Activated T-helper 17 cell treated with anti-CD3 and anti-CD28 coated beads, Interleukin-2, amount 50 U/mL, for 72 hours (primary cell): ENCODE data around the gene SKI. TPM values are rescaled to one million over a fixed set of nuclear protein-coding genes. Genes with fewer than 3 reads are reported as not detected.
A peak's percentile ranks its signal among the peaks of the same experiment; 100 is the strongest.

Experiments
- ATAC-seq: fragments of 150-1000 bp; cut with Tn5 transposase; replicated peaks from 2 replicates; pipeline ENCODE4 v1.10.0; 2021; ENCODE audit warnings: mild to moderate bottlenecking, moderate library complexity
- H3K27ac Mint-ChIP-seq: one replicate; pipeline ENCODE4 v1.8.0; 2022; ENCODE audit warnings: mixed read lengths
- H3K27me3 Mint-ChIP-seq: one replicate; pipeline ENCODE4 v1.8.0; 2022; ENCODE audit warnings: mixed read lengths
- H3K36me3 Mint-ChIP-seq: one replicate; pipeline ENCODE4 v1.8.0; 2022; ENCODE audit warnings: low read depth, mild to moderate bottlenecking, mixed read lengths
- H3K4me1 Mint-ChIP-seq: one replicate; pipeline ENCODE4 v1.8.0; 2022; ENCODE audit warnings: mixed read lengths
- H3K4me3 Mint-ChIP-seq: one replicate; pipeline ENCODE4 v1.8.0; 2022; ENCODE audit warnings: mild to moderate bottlenecking, mixed read lengths
- H3K9me3 Mint-ChIP-seq: one replicate; pipeline ENCODE4 v1.8.0; 2022; ENCODE audit warnings: mixed read lengths
- total RNA-seq, 2 donors: library from RNA; stranded (reverse); gene quantifications; one replicate each; pipeline ENCODE4 v1.2.3, GENCODE V29; 2022

SKI gene
- total RNA-seq, 2 donors from 2014 or later, result 39.5 to 52.1 TPM

DNA sequence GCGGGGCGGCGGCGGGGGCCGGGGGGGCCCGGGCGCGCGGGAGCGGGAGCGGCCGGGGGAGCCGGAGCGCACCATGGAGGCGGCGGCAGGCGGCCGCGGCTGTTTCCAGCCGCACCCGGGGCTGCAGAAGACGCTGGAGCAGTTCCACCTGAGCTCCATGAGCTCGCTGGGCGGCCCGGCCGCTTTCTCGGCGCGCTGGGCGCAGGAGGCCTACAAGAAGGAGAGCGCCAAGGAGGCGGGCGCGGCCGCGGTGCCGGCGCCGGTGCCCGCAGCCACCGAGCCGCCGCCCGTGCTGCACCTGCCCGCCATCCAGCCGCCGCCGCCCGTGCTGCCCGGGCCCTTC, 546 bp downstream of the SKI start:
- no peaks in the 10 kb centered on the region for H3K9me3 Mint-ChIP-seq
- ATAC-seq, result no peak

DNA sequence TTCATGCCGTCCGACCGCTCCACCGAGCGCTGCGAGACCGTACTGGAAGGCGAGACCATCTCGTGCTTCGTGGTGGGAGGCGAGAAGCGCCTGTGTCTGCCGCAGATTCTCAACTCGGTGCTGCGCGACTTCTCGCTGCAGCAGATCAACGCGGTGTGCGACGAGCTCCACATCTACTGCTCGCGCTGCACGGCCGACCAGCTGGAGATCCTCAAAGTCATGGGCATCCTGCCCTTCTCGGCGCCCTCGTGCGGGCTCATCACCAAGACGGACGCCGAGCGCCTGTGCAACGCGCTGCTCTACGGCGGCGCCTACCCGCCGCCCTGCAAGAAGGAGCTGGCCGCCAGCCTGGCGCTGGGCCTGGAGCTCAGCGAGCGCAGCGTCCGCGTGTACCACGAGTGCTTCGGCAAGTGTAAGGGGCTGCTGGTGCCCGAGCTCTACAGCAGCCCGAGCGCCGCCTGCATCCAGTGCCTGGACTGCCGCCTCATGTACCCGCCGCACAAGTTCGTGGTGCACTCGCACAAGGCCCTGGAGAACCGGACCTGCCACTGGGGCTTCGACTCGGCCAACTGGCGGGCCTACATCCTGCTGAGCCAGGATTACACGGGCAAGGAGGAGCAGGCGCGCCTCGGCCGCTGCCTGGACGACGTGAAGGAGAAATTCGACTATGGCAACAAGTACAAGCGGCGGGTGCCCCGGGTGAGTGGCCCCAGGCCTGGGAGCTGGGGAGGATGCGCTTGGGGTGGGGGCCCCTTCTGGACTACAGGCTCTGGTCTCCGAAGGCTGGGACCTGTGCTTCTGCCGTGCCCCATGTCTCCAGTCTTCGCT, 1.1 kb downstream of the SKI start:
- no peak for ATAC-seq
- peaks cover 48% of the 10 kb centered on the region for H3K36me3 Mint-ChIP-seq
- H3K4me1 Mint-ChIP-seq, result peaks cover 16% of the 10 kb centered on the region
- peak overlapping the region; percentile 99 for H3K4me3 Mint-ChIP-seq
- H3K27me3 Mint-ChIP-seq, result no peaks in the 10 kb centered on the region
- peak overlapping the region; percentile 97 for H3K27ac Mint-ChIP-seq
- no peaks in the 10 kb centered on the region for H3K9me3 Mint-ChIP-seq

More for the DNA sequence above, 546 bp downstream of the SKI start:
- Mint-ChIP-seq H3K27me3 (no peaks in the 10 kb centered on the region), H3K4me1 (peaks cover 14% of the 10 kb centered on the region), H3K27ac (peak overlapping the region; percentile 97), H3K36me3 (peaks cover 43% of the 10 kb centered on the region), H3K4me3 (peak overlapping the region; percentile 99)

DNA sequence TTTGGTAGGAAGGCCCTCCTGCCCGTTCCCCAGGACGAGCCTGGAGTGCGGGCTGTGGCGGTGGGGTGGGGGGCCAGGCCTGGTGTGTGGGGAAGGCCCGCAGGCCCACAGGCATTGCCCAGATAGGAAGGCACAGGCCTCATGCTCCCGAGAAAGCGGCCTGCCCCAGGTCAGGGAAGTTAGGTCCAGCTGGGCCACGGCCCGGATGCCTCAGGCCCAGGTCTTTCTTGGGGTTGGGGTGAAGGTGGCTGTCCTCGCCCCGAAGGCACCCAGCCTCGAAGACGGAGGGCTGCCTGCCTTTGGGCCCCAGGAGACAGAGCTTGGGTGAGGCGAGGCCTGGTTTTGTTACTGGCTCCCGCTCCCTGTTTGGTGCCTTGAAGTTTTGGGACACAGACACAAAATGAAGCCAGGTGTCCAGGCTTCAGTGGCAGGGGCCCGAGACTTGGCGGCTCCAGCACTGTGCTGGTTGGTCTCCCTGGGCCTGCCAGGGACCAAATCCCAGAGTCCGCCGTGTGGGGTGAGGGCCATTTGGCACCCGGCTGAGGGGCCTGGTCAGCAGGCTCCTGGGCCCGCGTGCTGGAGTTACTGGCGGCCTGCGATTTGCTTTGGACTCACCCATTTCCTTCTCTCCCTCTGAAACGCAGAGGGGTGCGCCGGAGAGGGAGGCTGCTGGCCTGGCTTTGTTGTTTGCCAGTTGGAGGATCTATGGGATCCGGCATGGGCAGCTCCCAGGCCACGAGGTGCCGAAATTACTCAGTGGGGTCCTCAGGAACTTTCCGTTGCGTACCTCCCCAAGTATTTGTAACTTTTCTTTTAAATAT, 2.0 kb downstream of the SKI start:
- peaks cover 20% of the 10 kb centered on the region for H3K4me1 Mint-ChIP-seq

DNA sequence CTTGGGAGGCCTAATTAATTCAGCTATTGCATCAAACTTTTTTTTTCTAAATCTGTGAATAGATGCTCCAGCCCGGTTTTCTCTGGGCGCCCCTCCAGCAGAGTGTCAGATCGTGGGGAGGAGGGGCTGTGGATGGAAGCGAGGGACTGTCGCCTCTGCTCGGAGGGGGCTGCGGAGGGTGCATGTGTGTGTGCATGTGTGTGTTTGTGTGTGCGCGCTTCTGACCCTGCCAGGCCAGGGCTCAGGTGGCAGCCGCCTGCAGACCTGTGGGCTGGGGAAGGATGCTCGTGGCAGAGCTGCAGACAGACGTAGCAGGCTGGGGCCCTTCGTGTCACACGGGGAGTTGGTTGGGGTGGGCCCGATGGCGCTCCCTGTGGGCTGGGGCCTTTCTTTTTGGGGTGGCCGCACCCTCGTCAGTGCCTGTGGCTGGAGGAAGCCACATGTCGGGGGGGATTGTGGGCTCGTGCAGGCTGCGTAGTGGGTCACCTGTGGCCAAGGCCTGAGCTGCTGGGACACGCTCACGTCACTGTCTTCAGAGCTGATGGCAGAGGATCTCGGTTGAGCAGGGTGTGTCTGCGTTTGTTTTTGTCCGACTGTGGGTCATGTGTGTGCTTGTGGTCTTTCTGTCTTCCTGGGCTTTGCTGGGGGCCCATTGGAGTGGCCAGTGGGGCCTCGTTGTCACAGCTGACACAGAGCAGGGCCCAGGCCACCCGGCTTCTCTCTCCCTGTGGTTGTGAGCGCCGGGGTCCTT, 2.8 kb downstream of the SKI start:
- Mint-ChIP-seq H3K4me3 (peak overlapping the region; percentile 99), H3K4me1 (peaks cover 26% of the 10 kb centered on the region), H3K27ac (peak overlapping the region; percentile 97), H3K9me3 (no peaks in the 10 kb centered on the region), H3K27me3 (no peaks in the 10 kb centered on the region), H3K36me3 (peaks cover 57% of the 10 kb centered on the region)
- ATAC-seq, result no peak

More for the DNA sequence above, 2.0 kb downstream of the SKI start:
- ATAC-seq, result no peak
- Mint-ChIP-seq H3K27ac (peak overlapping the region; percentile 97), H3K9me3 (no peaks in the 10 kb centered on the region), H3K27me3 (no peaks in the 10 kb centered on the region), H3K4me3 (peak overlapping the region; percentile 99), H3K36me3 (peaks cover 52% of the 10 kb centered on the region)

DNA sequence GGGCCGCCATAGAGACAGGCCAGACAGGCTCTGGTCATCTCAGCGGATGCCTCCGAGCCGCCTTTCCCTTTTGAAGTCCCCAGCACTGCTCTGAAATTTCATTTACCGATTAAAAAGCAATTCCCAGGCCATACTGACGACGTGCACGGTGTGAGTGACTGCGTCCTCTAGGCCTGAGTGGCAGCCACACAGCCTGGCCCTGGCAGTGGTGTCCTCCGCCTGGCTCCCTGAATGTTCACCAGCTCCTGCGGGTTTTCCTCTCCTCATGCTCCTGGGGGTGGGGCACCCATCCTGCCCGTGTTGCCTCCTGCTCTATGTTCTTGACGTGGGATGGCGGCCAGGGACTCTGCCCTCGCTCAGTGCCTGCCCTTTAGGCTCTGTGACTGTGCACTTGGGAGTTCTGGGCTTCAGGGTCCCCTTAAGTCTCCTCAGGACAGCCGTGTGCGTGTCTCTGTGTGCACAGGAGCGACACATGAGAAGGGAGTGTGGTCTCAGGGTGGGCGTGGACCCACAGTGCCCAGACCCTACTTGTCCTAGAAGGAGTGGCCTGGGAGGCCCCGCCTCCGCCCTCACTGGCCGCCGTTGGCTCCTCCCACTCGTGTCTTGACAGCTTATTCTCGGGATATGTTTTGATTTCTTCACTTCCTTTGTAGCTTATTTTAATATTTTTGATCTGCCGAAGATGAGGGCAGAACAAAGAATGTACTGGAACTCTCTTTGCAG, 3.6 kb downstream of the SKI start:
- ATAC-seq, result peak; percentile 34
- H3K4me3 Mint-ChIP-seq, result peak overlapping the region; percentile 99
- H3K36me3 Mint-ChIP-seq, result peaks cover 59% of the 10 kb centered on the region
- no peaks in the 10 kb centered on the region for H3K27me3 Mint-ChIP-seq
- H3K9me3 Mint-ChIP-seq, result no peaks in the 10 kb centered on the region
- peak overlapping the region; percentile 97 for H3K27ac Mint-ChIP-seq
- peaks cover 28% of the 10 kb centered on the region for H3K4me1 Mint-ChIP-seq

DNA sequence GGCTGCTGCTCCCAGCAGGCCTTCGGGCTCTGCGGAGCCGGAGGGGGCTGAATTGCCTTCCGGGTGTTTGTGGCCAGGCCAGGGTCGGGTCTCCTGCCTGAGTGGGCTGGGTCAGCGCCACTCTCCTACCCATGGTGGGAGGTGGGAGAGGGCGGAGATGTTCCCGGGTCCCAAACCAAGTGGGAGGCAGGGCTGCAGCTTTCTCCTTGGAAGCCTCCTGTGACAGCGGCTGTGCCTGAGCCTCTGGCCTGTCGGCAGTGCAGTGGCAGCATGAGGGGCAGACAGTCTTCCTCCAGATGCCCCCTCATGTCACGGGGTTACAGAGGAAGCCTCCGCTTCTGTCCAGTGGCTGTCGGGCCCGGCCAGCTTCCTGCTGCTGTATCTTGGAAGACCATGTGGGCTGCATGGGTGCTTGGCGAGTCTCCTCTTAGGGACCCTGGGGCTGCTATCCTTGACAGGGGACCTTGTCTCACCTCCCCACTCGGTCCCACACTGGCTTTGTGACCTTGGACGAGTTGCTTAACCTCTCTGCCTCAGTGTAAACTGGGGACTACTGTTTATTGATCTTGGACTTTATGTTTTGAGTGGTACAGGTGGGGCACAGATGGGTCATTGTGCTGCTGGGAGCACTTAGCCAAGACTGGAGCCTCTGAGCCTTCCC, 4.3 kb downstream of the SKI start:
- Mint-ChIP-seq H3K27me3 (no peaks in the 10 kb centered on the region), H3K36me3 (peaks cover 59% of the 10 kb centered on the region), H3K4me1 (peaks cover 35% of the 10 kb centered on the region), H3K9me3 (no peaks in the 10 kb centered on the region), H3K4me3 (peak overlapping the region; percentile 99), H3K27ac (peak overlapping the region; percentile 97)
- no peak for ATAC-seq

DNA sequence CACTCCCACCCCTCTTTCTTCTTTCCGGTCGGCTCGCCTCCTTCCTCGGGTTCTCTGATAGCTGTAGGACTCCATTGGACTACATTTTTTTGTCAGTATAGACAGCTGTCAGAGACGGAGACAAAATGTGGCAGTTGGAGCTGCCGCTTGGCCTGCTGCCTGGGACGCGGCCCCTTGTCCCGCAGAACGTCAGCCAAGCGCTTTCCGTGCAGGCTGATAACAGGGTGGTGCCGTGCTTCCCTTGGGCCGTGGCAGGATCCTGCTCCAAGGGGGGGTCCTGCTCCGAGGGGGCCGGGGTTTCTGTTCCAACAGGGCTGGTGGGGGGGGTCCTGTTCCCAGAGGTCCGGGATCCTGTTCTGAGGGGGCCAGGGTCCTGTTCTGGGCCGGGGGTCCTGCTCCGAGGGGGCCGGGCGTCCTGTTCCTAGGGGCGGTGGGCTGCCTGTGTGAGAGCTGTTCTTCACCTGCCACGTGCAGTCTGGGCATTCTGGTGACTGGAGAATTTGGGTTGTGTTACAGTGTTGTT, 4.9 kb downstream of the SKI start:
- no peaks in the 10 kb centered on the region for H3K9me3 Mint-ChIP-seq
- H3K4me3 Mint-ChIP-seq, result peak overlapping the region; percentile 99
- peaks cover 37% of the 10 kb centered on the region for H3K4me1 Mint-ChIP-seq
- no peaks in the 10 kb centered on the region for H3K27me3 Mint-ChIP-seq
- no peak for ATAC-seq
- peaks cover 59% of the 10 kb centered on the region for H3K36me3 Mint-ChIP-seq
- peak overlapping the region; percentile 97 for H3K27ac Mint-ChIP-seq

DNA sequence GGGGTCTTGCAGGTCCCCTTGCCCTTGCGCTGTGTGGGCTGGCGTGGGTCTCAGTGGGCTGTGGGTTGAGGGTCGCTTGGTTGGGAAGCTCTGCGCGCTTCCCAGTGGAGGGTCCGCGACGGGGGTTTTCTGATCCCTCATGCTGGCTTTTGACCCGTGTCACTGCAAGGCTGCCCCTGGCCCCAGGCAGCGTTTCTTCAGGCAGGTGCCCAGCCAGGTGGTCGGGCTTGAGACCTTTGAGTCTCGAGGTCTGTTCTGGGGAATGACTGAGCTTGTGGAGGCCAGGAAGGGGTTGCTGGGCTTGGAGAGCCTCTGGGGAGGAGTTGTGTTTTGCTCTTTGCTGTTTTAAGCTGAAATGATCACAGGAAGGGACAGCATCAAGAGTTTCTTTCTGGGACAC, 5.3 kb downstream of the SKI start:
- peaks cover 37% of the 10 kb centered on the region for H3K4me1 Mint-ChIP-seq
- peaks cover 59% of the 10 kb centered on the region for H3K36me3 Mint-ChIP-seq
- no peak for ATAC-seq
- H3K27me3 Mint-ChIP-seq, result no peaks in the 10 kb centered on the region
- peak overlapping the region; percentile 99 for H3K4me3 Mint-ChIP-seq
- peak overlapping the region; percentile 85 for H3K27ac Mint-ChIP-seq
- H3K9me3 Mint-ChIP-seq, result no peaks in the 10 kb centered on the region

DNA sequence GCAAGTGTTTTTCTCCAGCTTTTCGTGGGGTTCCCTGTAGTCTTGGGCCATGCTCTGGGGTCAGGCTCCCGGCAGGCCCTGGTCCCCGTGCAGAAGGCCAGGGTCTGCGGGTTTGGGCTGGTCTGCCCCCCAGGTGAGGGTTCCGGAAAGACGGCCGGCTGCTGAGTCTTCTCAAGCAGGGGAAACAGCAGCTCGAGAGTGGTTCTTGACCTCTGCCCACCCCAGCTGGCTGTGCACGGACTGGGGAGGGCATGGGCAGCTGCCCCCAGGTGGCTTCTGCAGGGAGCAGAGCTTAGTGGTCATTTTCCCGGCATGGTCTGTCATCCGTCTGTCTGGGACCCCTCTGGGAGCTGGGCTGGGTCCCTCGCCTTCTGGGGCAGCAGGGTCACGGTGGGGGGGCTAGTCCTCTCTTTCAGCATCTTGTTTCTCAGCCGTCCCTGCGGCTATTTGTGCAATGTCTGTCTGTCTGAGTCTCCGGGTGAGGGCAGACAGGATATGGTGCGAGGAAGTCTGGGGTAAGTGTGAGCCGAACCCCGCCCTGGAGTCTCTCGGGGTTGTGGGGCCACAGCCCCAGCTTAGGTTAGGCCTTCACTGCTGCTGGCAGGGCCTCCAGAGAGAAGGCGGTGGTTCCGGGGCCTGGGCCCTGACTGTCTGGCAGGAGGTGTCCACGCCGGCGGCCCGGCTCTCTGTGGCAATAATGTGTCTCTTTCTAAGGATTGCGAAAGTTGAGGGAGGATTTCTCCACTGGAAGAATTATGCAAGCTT, 6.1 kb downstream of the SKI start:
- H3K27me3 Mint-ChIP-seq, result no peaks in the 10 kb centered on the region
- peak overlapping the region; percentile 99 for H3K4me3 Mint-ChIP-seq
- H3K4me1 Mint-ChIP-seq, result peaks cover 41% of the 10 kb centered on the region
- H3K27ac Mint-ChIP-seq, result peak overlapping the region; percentile 85
- peaks cover 59% of the 10 kb centered on the region for H3K36me3 Mint-ChIP-seq
- no peaks in the 10 kb centered on the region for H3K9me3 Mint-ChIP-seq
- peak; percentile 54 for ATAC-seq

DNA sequence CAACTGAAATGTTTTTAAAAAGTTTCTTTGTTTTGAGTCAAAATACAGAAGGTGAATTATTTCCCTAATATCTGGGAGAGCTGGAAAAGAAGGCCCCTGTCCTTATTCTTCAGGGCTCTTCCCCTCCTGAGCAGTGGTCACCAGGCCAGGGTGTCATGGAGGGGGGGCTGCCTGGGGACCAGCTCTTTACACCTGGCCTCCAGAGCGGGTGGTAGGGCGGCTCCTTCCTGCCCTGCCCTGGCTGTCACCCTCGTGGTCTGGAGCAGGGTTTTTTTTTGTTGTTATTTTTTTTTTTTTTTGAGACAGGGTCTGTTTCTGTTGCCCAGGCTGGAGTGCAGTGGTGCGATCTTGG, 6.6 kb downstream of the SKI start:
- no peak for ATAC-seq
- Mint-ChIP-seq H3K4me3 (peak overlapping the region; percentile 99), H3K27ac (peak overlapping the region; percentile 85), H3K9me3 (no peaks in the 10 kb centered on the region), H3K4me1 (peaks cover 46% of the 10 kb centered on the region), H3K27me3 (no peaks in the 10 kb centered on the region), H3K36me3 (peaks cover 58% of the 10 kb centered on the region)

DNA sequence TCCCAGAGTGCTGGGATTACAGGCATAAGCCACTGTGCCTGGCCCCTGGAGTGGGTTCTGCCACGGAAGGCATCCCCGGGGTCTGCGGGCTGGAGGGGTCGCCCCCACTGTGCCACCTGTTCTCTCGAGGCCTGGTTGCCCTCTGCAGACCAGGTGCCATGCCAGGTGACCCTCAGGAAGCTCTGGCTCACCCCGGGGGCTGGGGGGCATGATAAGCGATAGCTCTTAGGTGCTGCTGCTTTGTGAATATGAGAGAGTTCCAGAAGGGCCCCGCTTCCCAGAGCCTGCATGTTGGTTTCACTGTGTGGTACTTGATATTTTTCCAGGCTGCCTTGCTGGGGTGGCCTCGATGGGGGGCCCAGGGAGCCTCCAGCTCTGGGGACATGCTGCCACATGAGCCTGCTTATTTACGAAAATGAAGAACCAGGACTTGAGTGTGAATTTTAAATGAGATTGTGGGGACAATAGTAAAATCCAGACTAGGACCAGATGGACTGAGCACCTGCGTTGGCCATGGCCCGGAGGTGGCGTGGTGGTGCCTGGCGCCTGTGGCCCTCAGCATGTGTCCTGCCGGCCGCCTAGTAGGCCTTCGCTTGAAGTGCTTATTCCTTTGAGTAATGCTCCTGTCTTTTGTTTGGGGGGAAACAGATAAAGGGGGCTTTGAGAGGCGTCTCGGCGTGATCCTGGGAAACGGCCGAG, 7.3 kb downstream of the SKI start:
- H3K36me3 Mint-ChIP-seq, result peaks cover 58% of the 10 kb centered on the region
- H3K4me3 Mint-ChIP-seq, result peak overlapping the region; percentile 99
- peak overlapping the region; percentile 84 for H3K27ac Mint-ChIP-seq
- peaks cover 53% of the 10 kb centered on the region for H3K4me1 Mint-ChIP-seq
- no peak for ATAC-seq
- H3K9me3 Mint-ChIP-seq, result no peaks in the 10 kb centered on the region
- H3K27me3 Mint-ChIP-seq, result no peaks in the 10 kb centered on the region
